ENCODE measurements around the gene TSHZ1. TPM values are rescaled to one million over a fixed set of nuclear protein-coding genes. Genes with fewer than 3 reads are reported as not detected.

TSHZ1 gene
- polyA plus RNA-seq, 1 donor, result 34.7 TPM

DNA sequence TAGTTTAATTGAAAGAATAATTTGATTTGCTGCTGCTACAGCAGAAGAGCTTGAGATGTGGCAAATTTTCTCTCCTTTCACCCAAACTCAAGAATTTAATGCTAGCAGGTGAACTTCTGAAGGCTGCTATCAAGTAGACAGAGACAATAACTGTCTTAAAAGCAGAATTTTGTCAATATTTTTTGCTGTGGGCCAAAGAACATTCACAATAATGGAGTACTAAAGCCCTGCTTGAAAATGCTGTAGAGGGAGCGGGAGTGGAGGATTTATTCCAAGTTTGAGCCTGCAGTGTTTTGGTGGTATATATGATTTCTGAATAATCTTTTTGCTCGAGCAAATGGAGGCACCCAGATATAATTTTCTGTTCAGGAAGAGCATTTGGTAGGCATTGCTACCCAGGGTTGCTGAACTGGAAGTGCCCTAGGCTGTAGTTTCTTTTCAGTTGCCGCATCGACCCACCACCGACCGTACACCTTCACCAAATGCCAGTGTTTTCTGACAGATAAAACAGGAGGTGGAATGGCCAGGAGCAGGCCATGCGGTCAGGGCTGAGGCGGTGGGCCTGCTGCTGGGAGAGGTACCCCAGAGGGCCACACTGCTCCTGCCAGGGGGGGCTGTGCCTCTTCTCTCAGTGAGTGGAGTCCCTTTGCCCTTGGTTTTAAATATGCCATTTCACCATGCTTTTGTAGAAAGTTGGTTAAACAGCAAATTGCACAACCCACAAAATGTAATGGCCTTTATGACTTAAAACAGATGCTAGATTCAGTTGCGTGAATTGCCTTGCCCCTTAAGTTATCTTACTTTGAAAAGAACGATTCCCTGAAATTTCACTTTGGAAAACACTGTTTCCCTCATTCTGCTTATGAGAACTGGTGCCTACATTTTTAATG, 36.4 kb downstream of the TSHZ1 start:
- H3K27me3 ChIP-seq (ENCODE audit: control insufficient read depth, insufficient read depth, low read length), result no peaks in the 10 kb centered on the region
- WGBS (ENCODE audit: insufficient coverage, low lambda C conversion rate), result 60% methylated on average over 1 of the region's 10 CpGs
- DNase-seq, result peak in 1 of 2 donors; percentile 42
- H3K27ac ChIP-seq (ENCODE audit: low read length), result peak overlapping the region; percentile 54
- peak overlapping the region; percentile 29 for H3K4me3 ChIP-seq (ENCODE audit: low read length)
- H3K36me3 ChIP-seq (ENCODE audit: control insufficient read depth, insufficient read depth, low read length), result no peaks in the 10 kb centered on the region
- peaks cover 24% of the 10 kb centered on the region for H3K4me1 ChIP-seq (ENCODE audit: control insufficient read depth, insufficient read depth, low read length)
- H3K9me3 ChIP-seq (ENCODE audit: control insufficient read depth, low read depth, low read length), result peaks cover 3% of the 10 kb centered on the region

DNA sequence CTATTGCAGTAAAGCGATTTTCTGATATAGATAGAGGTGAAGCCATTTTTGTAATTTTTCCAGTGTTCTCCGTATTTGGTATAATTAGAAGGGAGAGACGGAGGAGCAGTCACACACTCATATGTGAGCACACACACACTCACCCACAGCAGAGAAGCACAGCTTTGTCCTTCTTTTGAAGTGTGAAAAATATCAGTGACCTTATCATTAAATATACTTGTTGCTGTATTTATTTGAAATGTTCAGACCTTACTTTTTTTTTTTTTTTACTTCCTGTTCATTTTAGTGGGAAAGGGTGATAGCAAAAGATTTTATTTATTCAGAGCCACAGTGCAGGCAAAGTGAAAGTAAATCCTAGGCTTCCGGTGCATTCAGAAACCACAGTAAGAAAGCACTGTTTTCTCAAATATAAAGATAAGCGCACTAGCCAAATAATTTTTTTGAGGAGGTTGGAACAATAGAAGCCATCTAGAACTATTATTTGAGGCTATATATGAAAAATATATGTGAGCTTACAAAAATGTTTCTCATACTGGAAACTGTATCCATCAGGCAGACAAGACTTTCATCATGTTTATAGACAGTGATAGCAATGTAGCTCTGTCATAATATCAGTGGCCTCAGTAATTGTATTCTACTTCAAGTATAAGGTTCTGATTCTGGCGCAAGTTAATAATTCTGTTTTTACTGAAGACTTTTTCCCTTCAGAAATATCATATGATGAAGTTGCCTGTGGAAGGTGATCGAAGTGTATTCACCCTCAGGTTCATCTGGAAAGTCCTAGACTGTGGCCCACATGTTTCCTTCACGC, 37.2 kb downstream of the TSHZ1 start:
- Histone ChIP-seq H3K4me1 (ENCODE audit: control insufficient read depth, insufficient read depth, low read length) (peaks cover 24% of the 10 kb centered on the region), H3K9me3 (ENCODE audit: control insufficient read depth, low read depth, low read length) (peaks cover 3% of the 10 kb centered on the region), H3K4me3 (ENCODE audit: low read length) (peak overlapping the region; percentile 29), H3K27ac (ENCODE audit: low read length) (peak overlapping the region; percentile 54), H3K36me3 (ENCODE audit: control insufficient read depth, insufficient read depth, low read length) (no peaks in the 10 kb centered on the region), H3K27me3 (ENCODE audit: control insufficient read depth, insufficient read depth, low read length) (no peaks in the 10 kb centered on the region)
- WGBS (ENCODE audit: insufficient coverage, low lambda C conversion rate), result 12% methylated on average over 3 of the region's 8 CpGs
- DNase-seq, result peak in 1 of 2 donors; percentile 76

DNA sequence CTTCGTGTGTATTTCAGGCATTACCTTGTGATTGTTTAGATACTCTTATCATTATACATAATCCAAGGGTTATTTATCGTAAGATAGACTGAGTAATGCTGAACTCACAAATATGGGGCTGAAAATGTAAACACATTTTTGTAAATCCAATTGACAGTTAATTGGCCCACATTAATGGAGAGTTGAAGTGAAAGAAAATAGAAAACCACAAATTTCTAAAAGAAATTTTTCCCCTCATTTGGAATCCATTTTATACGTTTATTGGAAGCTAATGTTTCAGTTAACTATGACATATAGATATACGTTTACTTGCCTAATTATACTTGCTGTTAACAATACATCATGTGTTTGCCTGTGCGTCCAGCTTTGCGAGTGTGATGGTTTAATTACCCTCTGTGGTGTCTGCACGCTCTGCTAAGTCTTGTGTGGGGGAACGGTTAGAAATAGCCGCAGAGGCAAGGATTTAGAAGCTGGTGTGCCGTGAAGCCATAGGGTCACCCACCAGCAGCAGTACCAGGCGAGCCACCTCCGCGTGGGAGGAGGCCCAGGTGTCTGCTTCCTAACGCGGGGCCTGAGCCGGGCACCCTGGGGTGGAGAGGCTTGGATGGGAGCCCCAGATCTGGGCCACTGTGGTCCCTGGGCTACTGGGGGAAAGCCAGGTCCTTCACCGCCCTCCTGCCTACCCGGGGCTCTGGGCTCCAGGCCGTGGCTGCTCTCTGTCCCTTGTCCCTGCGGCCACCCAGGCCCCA, 38.0 kb downstream of the TSHZ1 start:
- no peaks in the 10 kb centered on the region for H3K27me3 ChIP-seq (ENCODE audit: control insufficient read depth, insufficient read depth, low read length)
- H3K4me1 ChIP-seq (ENCODE audit: control insufficient read depth, insufficient read depth, low read length), result peaks cover 24% of the 10 kb centered on the region
- no CpG with 5 or more reads among the region's 20 CpGs for WGBS (ENCODE audit: insufficient coverage, low lambda C conversion rate)
- peak overlapping the region; percentile 54 for H3K27ac ChIP-seq (ENCODE audit: low read length)
- no peak for DNase-seq
- H3K4me3 ChIP-seq (ENCODE audit: low read length), result peak overlapping the region; percentile 29
- H3K36me3 ChIP-seq (ENCODE audit: control insufficient read depth, insufficient read depth, low read length), result no peaks in the 10 kb centered on the region
- H3K9me3 ChIP-seq (ENCODE audit: control insufficient read depth, low read depth, low read length), result peaks cover 3% of the 10 kb centered on the region

DNA sequence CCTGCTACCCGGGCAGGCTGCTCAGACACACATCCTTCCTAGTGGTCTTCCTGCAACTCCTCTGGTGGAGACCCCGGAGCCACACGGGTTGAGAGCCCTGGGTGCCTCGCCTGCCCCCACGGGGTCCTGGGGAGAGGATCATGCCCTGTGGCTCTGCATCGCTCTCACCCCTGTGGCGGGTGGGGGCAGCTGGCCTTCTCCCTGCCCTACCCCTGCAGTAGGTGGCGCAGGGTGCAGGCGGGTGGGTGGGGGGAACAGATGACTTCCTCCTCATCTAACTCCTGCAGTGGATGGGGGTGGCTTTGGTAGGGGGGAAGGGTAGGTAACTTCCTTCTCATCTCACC, 38.5 kb downstream of the TSHZ1 start:
- Histone ChIP-seq H3K4me1 (ENCODE audit: control insufficient read depth, insufficient read depth, low read length) (peaks cover 24% of the 10 kb centered on the region), H3K36me3 (ENCODE audit: control insufficient read depth, insufficient read depth, low read length) (no peaks in the 10 kb centered on the region), H3K27ac (ENCODE audit: low read length) (peak overlapping the region; percentile 37), H3K27me3 (ENCODE audit: control insufficient read depth, insufficient read depth, low read length) (no peaks in the 10 kb centered on the region), H3K4me3 (ENCODE audit: low read length) (no peak overlapping the region), H3K9me3 (ENCODE audit: control insufficient read depth, low read depth, low read length) (peaks cover 3% of the 10 kb centered on the region)
- DNase-seq, result no peak
- WGBS (ENCODE audit: insufficient coverage, low lambda C conversion rate), result no CpG with 5 or more reads among the region's 9 CpGs

DNA sequence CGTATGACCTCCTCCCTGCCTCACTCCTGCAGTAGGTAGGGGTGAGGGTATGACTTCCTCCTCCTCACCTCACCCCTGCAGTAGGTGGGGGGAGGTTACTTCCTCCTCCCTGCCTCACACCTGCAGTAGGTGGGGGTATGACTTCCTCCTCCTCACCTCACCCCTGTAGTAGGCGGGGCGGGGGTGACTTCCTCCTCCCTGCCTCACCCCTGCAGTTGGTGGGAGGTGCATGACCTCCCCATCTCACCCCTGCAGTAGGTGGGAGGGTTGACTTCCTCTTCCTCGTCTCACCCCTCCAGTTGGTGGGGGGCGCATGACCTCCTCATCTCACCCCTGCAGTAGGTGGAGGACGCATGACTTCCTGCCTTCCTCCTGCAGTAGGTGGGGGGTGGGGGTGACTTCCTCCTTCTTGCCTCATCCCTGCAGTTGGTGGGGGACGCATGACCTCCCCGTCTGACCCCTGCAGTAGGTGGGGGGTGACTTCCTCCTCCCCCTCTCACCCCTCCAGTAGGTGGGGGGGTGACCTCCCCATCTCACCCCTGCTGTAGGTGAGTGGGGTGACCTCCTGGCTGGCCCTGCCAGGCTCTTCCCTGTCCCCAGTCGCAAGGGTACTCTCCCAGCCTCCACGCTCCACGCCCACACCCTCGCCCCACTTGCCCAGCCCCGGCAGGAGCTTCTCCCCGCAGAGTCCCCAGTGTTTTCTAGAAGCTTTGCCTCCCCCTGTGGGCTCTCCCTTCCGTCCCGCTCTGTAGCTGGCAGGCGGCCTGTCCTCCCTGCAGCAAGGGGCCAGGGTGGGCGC, 39.3 kb downstream of the TSHZ1 start:
- no peak for DNase-seq
- Histone ChIP-seq H3K4me1 (ENCODE audit: control insufficient read depth, insufficient read depth, low read length) (peaks cover 25% of the 10 kb centered on the region), H3K27ac (ENCODE audit: low read length) (no peak overlapping the region), H3K27me3 (ENCODE audit: control insufficient read depth, insufficient read depth, low read length) (no peaks in the 10 kb centered on the region), H3K9me3 (ENCODE audit: control insufficient read depth, low read depth, low read length) (peaks cover 3% of the 10 kb centered on the region), H3K36me3 (ENCODE audit: control insufficient read depth, insufficient read depth, low read length) (no peaks in the 10 kb centered on the region), H3K4me3 (ENCODE audit: low read length) (no peak overlapping the region)
- WGBS (ENCODE audit: insufficient coverage, low lambda C conversion rate), result no CpG with 5 or more reads among the region's 18 CpGs

DNA sequence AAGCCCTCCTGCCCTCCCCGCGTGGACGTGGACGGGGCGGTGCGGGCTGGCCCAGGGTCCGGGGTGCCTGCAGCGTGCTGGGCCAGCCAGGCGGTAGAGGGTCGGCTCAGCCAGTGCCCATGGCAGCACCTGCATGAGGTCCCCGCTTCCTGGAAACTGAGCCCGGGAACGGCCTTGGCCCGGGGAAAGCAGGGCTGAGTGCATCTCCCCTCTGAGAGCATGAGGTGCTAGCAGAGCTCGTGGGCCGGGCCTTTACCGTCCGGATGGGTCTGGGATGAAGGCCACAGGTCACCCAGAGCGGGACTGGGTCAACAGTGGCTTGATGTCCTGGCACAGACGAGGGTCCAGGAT, 39.8 kb downstream of the TSHZ1 start:
- Histone ChIP-seq H3K36me3 (ENCODE audit: control insufficient read depth, insufficient read depth, low read length) (no peaks in the 10 kb centered on the region), H3K27ac (ENCODE audit: low read length) (no peak overlapping the region), H3K4me3 (ENCODE audit: low read length) (no peak overlapping the region), H3K9me3 (ENCODE audit: control insufficient read depth, low read depth, low read length) (peaks cover 3% of the 10 kb centered on the region), H3K4me1 (ENCODE audit: control insufficient read depth, insufficient read depth, low read length) (peaks cover 29% of the 10 kb centered on the region), H3K27me3 (ENCODE audit: control insufficient read depth, insufficient read depth, low read length) (no peaks in the 10 kb centered on the region)
- WGBS (ENCODE audit: insufficient coverage, low lambda C conversion rate), result no CpG with 5 or more reads among the region's 20 CpGs
- no peak for DNase-seq

DNA sequence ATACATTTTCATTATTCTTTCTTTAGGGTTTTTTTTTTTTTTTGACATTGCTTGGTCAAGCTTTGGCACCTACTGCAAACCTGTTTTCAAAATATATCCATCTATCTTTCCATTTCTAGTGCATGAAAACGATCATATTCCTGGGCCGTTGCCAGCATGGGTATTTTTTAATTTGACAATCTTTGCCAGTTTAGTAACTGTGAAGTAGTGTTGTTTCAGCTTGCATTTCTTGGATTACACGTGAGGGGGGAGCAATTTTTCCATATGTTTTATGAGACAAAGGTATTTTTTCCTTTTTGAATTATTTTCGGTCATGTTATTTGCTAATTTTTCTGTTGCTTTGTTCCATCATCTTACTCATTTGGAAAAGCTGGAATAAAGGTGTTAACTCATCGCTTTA, 40.9 kb downstream of the TSHZ1 start:
- H3K36me3 ChIP-seq (ENCODE audit: control insufficient read depth, insufficient read depth, low read length), result no peaks in the 10 kb centered on the region
- 88% methylated on average over 2 of the region's 5 CpGs for WGBS (ENCODE audit: insufficient coverage, low lambda C conversion rate)
- peaks cover 3% of the 10 kb centered on the region for H3K9me3 ChIP-seq (ENCODE audit: control insufficient read depth, low read depth, low read length)
- no peaks in the 10 kb centered on the region for H3K27me3 ChIP-seq (ENCODE audit: control insufficient read depth, insufficient read depth, low read length)
- peaks cover 23% of the 10 kb centered on the region for H3K4me1 ChIP-seq (ENCODE audit: control insufficient read depth, insufficient read depth, low read length)
- H3K27ac ChIP-seq (ENCODE audit: low read length), result no peak overlapping the region
- no peak overlapping the region for H3K4me3 ChIP-seq (ENCODE audit: low read length)
- DNase-seq, result no peak

DNA sequence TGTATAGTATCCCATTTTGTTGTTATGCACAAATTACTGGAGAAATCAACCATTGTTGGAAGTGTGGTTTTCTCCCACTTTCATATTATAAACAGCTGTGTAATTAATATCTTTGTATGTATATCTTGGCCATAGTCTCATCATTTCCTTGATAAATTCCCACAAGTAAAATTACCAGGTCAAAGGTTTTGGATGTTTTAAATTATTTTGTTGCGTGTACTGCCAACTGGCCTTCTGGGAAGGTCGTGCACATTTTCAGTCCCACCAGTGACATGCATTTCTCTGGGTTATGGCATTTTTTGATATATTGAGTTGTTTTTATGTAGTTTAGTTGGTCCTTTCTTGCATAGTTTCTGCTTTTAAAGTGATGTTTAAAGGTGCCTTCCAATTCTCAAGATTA, 41.5 kb downstream of the TSHZ1 start:
- no peaks in the 10 kb centered on the region for H3K27me3 ChIP-seq (ENCODE audit: control insufficient read depth, insufficient read depth, low read length)
- H3K36me3 ChIP-seq (ENCODE audit: control insufficient read depth, insufficient read depth, low read length), result no peaks in the 10 kb centered on the region
- peaks cover 3% of the 10 kb centered on the region for H3K9me3 ChIP-seq (ENCODE audit: control insufficient read depth, low read depth, low read length)
- WGBS (ENCODE audit: insufficient coverage, low lambda C conversion rate), result no CpG with 5 or more reads among the region's 2 CpGs
- H3K4me1 ChIP-seq (ENCODE audit: control insufficient read depth, insufficient read depth, low read length), result peaks cover 16% of the 10 kb centered on the region
- H3K27ac ChIP-seq (ENCODE audit: low read length), result no peak overlapping the region
- DNase-seq, result no peak
- H3K4me3 ChIP-seq (ENCODE audit: low read length), result no peak overlapping the region

DNA sequence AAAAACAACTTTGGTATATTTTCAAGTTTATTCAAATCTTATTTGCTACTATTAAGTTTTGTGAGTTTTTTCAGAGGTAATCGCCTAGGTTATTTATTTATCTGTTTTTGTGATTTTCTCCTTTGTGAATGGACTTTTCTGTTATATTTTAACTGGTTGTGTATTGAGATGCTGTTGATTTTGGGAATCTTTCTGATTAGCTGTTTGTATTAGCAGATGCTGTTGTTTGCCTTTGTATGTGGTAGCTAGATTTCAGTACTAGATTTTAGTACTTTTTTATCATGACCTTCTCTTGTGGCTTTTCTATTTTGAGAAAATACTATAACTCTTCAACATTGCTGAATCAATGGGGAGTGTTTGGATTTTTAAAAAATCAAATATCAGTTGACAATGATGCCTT, 42.4 kb downstream of the TSHZ1 start:
- Histone ChIP-seq H3K4me1 (ENCODE audit: control insufficient read depth, insufficient read depth, low read length) (peaks cover 14% of the 10 kb centered on the region), H3K36me3 (ENCODE audit: control insufficient read depth, insufficient read depth, low read length) (no peaks in the 10 kb centered on the region), H3K27me3 (ENCODE audit: control insufficient read depth, insufficient read depth, low read length) (no peaks in the 10 kb centered on the region), H3K4me3 (ENCODE audit: low read length) (no peak overlapping the region), H3K9me3 (ENCODE audit: control insufficient read depth, low read depth, low read length) (peaks cover 3% of the 10 kb centered on the region), H3K27ac (ENCODE audit: low read length) (no peak overlapping the region)
- 100% methylated on average over 1 of the region's 1 CpG for WGBS (ENCODE audit: insufficient coverage, low lambda C conversion rate)
- DNase-seq, result no peak

Measured in large intestine (tissue), 3 donors.